Activated T-cell treated with anti-CD3 and anti-CD28 coated beads for 24 hours (primary cell): Measurements from ENCODE around the gene COL13A1.

Experiments
- DNase-seq: peaks from one replicate; pipeline ENCODE4 v3.0.0-alpha.2; 2020; ENCODE audit warnings: low read depth

The COL13A1 gene

DNA sequence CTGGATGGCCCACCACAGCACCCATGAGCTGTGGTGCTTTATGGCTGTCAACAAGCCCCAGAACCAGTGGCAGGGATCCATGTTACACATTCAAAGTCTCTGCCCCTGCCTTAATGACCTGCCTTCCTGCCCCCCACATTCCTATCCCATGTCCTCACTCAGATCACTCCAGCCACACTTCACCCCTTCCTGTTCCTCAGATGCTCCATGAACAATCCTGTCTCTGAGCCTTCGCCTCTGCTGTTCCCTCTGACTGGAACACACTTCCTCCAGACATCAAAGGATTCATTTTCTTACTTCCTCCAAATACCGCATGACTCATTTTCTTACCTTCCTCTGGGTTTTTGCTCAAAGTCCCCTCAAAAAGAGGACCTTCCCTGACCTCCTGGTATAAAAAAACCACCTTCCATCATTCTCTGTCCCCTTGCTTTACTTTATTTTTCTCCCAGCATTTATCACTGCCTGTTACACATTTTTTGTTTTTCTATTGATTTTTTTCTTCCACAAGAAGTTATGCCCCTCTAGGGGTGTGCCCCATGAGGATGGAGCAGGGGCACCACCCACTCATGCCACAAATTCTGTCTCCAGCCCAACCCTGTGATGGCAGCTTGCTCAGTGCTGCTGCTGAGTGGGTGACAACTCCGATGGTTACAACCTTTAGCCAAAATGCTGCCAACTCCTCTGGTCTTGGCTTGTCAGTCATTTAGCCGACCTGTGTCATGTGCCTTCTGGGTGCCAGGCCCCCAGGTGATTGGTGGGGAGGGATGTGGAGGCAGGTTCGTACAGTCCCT is 18.2 kb downstream of the COL13A1 start:
- DNase-seq = no peak

DNA sequence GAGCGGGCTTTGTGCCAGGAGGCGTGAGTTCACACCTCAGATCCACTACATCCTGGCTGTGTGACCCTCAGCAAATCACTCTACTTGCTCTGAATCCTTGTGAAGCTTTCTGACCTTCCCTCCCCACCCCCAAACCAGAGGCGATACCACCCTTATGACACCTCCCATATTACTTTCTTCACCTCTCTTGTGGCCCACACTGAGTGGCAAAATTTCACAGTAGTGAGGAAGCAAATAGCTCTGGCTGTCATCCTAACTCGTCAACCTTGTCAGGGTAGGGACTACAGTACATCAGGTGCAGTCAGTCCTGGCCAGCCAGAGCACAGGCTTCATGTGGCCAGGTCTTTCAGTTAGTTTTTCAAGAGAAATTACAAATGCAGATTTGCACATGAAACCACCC is 19.1 kb downstream of the COL13A1 start:
- no peak for DNase-seq

DNA sequence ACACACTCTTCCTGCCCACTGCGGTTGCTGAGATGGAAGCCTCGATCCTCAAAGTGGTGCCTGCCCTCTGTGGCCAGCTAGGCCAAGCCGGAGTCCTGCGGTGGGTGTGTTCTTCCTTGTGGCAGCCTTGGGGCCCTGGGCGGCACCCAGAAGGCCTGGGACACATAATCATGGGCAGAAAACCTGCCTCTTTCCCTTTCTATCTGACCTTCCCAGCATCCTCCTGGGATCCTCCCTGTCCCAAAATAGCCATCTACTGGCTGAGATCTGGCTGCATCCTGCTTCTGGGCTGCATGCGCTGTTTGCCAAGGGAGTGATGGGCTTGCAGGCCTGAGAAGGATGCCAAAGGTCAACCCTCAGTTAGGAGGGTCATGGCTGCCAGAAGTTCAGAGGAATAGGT is 23.9 kb downstream of the COL13A1 start:
- DNase-seq = no peak

DNA sequence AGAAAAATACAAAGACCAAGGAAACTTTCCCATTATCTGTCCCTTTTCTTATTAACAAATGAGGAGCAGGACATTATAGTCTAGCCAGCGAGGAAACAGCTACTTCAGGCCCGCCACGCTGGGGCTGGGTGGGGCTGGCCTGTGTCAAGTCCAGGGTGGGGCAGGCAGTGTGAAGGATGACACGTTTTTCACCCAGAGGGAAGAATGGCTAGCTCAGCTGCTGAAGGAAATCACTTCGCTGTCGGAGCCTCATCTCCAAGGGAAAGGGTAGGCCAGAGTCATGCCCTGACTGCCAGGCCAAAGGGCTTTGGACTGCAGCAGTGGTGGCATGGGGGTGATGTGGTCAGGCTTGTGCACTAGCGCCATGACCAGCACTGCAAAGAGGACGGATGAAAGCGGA is 24.4 kb downstream of the COL13A1 start:
- no peak for DNase-seq

DNA sequence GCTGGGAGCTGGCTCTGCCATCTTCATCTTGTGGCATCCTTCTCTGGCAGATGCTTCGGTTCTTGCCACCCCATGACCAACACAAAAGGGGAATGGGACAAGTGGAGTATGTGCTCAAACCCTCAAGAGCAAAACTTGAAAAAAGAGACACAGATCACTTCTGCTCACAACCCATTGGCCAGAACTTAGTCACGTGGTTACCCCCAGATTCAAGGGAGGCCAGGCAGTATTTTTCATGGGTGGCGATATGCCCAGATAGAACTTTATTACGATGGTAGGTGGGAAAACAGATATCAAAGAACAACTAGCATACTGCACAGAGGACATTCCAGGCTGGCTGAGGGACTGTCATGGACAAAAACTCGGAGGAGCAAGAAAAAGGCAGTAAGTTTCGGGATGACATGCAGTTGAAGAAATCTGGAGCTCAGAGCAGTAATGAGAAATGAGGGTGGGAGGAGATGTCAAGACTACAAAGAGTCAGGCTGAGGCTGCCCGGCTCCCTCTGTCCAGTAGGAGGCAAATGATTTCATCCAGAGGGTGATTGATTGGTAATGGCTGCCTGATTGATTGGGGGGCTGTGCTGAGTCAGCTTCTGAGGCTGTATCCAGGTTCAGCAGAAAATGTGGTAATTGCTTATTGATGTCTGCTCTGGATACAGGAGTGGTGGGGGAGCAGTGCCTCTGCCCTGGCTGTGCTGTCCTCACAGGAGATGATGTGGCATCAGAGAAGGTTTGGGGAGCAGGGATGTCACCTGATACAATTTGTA is 25.3 kb downstream of the COL13A1 start:
- DNase-seq = no peak

DNA sequence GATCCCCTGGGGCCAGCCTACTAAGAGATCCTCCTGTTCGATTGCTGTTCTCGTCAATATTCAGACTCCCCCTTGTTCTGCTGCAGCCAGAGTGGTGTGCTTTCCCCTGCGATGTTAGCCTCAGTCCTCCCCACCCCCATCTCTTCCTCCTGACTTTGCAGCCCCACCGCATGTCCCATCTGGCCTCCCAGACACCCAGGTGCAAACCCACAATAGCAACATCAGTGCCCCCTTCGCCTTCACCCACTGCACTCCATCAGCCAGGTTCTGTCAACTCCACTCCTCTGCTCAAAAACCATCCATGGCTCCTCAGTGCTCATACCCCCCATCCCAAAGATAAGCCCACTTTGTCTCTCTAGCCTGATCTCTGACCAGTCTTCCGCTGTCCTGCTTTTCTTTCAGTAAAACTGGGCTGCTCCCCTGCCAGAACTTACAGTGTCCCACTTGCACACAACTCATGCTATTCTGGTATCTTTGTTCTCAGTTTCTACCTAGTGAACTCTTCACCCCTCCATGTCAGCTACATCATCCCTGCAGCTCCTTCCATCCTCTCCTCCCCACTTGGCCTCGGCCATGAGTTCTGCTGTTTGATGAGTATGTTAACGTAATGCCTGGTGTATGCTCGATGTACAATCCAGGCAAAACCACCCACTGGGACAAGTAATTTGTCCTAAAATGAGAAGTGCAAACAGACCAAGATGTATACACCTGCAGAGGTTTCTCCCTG is 26.6 kb downstream of the COL13A1 start:
- DNase-seq = no peak

DNA sequence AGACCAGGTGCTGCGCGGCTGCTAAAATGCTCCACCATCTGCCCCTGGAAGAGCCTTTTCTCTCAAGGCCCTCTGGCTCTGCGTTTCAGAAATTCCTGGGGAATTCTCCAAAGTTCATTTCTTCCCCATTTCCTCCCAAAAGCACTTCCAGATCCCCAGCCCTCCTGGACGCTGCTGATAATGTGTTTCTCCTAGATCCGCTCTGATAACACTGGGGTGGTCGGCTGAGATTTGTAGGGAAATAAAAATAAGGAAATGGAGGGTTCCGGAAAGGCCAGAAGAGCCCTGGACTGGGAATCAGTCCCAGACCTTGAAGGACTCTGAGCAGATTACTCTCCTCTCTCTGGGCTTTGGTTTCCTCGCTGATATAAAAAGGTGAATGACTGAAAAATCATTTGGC is 28.1 kb downstream of the COL13A1 start:
- no peak for DNase-seq

DNA sequence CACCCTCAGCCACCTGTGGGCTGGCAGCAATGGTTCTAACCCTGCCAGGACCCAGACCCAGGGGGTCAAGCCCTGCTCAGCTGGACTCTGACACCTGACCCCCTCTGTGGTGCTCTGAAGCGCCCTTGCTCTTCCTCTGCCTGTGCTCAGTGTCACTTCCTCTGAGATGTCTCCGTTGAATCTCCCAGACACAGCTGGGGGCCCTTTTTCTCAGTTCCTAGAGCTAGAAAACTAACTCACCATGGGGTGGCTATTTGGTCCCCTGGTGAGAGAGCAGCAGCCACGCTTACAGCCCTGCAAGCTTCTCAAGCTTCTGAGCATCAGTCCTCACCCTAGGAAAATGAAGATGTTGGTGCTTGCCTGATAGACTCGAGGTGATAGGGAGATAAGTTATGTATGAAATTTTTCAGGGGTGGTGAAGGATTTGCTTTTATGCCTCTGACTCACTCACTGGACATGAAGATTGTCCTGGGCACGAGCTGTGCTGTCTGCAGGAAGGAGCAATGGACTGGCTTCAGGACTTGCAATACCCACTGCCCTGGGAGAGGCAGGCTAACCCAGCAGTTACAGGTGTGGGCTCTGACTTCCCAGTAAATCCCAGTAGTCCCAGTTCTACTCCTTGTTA is 29.6 kb downstream of the COL13A1 start:
- DNase-seq = no peak

DNA sequence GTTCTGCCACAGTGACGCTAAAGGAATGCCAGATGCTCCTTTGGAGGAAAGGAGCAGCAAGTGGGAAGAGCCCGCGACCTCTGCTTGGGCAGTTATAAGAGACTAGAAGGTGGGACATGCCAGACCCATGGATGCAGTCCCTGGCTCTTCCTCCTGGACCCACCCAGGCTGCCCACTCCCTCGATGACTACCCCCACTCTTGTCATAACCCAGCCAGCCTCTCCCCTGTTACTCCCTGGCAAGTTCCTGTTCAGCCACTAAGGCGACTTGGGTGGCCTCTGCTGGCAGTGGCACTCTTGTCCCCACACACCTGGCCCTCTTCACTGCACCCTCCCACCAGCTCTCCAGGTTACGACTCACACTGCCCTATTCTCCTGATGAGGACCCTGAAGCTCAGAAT is 33.5 kb downstream of the COL13A1 start:
- DNase-seq = no peak

DNA sequence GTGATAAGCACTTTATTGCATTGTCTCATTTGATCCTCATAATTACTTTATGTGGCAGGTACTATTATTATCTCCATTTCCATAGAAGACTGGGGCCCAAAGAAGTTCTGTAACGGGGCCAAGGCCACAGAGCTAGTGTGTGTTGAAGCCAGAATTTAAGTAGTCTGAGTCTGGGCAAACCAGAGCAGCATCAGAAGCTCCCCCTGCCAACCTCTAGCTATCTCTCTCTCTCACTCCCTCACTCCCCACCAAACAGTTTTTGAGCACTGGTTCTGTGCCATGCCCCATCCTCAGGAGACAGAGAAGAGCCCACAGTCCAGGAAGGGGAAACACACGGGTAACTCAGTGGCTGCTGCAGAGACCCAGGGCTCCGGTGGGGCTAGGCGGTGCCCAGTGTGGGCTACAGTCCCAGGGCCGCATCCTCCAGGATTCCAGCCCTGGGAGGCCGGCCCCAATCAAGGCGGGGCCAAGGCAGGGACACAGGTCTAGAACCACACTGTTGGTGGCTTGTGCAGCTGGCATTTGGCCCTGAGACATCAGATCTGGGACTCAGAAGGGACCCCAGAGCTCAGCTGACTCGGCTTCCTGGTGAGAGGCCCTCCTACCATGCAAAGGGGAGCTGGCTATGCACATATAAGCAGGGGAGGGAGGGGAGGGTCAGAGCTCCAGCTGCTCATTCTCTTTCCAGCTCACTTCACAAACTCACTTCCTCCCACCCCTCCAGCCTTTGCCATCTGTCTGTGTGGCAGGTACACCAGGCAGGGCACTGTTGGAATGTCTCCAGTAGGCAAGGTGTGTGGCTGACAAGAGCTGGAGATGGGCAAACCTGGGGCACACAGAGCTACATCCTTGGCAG is 34.4 kb downstream of the COL13A1 start:
- no peak for DNase-seq

DNA sequence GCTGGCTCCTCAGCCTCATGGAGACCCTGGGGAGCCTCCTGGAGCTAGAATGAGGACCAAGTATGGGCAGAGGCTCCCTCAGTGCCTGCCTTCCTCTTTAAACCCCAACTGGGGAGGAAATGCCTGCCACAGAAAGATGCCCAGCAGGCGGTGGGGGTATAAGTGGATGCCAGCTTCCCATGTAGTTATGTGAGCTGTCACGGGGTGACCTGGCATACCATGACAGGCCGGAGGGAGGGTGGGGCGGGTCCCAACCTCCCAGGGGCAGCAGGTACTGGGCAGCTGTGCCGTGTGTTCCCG is 35.0 kb downstream of the COL13A1 start:
- DNase-seq = no peak

DNA sequence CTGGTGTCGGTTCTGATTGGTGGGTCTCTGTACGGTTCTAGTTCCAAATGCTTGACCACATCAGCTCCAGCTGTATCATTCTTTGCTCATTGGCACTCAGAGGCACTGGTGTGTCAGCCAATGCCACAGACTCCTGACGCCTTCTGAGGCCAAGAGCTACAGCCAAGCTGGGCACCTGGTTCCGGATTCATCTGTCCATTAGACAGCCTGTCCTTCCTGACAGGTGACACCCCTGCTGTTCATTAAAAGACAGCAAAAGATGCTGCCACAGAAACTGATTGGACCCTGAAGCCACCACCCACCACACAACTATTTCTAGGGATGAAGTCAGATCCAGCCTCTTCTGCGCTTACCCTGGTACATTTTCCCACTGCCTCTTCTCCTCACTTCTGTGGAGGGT is 35.6 kb downstream of the COL13A1 start:
- no peak for DNase-seq

DNA sequence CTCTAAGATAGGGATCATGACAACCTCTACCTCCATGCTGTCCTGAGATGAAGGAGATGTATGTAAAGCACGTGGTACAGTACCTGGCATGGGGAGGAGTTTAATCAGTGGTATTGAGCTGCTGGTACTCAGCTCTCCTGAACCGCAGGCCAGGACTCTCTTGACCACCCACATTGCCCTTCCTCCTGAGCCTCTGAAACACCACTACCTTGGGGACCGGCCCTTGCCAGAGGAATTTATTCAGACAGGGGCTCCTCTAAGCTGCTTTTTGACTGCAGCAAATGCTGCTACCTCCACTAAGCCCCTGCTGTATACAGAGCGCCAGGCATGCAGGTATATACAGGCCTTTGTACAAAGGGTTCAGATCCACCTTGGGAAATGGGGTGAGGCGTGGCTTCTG is 36.7 kb downstream of the COL13A1 start:
- no peak for DNase-seq

DNA sequence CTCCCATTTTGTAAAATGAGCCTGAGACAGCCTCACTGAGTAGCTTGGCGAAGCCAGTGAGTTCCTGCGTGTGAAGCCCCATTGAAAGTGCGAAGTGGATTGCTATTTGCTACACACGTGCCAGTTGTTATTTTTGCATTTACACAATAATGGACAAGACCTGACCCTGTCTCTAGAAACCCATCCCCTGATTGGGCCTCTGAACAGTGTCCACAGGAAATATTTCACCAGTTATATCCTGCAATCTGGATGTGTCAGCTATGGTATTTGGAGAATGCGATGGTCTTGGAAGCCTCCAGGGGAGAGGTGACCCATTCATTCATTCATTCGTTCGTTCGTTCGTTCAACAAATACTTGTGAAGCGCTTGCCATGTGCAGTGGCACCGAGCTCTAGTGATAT is 37.1 kb downstream of the COL13A1 start:
- no peak for DNase-seq

DNA sequence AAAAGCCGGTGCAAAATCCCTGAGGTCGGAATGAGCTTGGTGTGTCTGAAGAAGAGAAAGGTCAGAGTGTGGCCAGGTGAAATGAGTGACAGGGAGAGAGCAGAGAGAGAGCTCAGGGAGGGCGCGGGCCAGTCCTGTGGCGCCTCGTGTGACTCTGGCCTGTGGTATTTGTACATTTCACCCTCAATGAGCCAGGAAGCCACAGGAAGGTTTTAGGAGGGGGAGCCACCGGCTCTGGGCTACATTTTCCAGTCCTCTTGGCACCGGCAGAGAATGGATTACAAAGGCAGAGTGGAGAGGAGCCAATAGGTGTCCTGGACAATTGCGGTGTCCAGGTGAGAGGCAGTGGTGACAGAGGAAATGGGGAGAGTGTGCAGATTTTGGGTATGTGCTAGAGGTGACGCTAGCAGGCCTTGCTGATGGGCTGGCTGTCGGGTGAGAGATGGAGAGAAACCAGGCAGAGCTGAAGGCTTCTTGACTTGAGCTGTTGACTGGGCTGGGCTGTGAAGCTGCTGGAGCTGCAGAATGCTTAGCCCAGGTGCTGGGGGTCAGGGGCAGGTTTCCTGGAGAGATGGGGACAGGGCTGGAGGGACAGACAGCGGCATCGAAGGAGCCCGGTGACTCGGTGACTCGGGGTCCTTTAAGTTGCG is 38.1 kb downstream of the COL13A1 start:
- DNase-seq = no peak

DNA sequence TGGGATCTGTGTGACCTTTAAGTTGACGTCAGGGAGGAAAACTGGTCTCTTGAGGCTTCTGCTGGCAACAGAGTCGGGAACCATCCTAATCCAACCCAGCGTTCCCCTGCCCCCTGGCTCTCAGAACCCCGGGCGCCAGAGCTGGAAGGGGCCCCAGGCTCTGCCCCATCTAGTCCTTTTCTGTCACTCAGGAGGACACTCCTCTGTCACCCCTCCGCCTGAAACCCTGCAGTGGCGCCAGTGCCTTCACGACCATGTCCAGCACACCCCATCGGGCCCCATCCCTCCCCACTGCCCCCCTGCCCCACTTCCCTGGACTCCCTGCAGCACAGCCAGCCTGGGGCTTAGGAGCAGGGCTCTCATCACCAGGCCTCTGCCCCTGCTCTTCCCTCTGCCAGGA is 39.1 kb downstream of the COL13A1 start:
- DNase-seq = no peak

DNA sequence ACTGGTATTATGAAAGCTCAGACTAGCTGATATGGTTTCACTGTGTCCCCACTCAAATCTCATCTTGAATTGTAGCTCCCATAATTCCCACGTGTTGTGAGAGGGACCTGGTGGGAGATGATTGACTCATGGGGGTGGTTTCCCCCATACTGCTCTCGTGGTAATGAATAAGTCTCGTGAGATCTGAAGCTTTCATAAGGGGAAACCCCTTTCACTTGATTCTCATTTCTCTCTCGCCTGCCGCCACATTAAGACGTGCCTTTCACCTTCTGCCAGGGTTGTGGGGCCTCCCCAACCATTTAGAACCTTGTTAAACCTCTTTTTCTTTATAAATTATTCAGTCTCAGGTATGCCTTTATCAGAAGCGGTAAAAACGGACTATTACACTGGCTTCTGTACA is 40.3 kb downstream of the COL13A1 start:
- no peak for DNase-seq

DNA sequence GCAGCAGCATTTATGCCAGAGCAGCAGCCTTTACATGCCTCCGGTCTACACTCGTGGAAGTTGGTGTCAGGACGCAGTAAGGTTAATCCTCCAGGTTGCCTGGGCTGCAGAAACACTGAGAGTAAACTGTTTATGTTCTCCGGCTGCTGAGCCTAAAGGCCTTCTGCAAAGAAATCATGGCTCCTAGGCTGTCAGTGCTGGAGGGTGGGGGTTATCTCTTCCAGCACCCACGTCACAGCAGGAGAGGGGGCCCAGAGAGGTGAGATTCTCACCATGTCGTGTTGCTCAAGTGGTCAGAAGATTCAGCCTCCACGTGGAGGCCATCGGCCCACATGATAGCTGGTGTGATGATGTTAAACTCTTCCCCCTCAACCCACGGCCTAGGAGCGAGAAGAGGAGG is 41.2 kb downstream of the COL13A1 start:
- DNase-seq = no peak

DNA sequence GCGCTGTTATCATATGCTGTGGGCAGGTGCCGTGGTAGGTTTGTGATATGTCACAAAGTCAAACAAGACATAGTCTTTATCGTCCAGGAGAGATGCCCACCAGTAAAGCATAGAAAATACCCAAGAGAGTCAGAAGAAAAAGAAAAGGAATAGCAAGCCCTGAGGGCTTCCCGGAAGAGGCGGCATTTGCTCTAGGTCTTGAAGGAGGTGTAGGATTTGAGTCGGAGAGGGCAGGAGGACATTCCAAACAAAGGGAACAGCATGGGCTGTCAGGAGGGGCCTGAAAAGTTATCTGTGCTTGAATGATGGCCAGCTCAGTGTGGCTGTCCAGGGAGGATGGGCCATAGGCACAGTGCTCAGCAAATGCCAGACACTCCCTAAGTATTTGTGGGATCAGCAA is 42.2 kb downstream of the COL13A1 start:
- DNase-seq = no peak

DNA sequence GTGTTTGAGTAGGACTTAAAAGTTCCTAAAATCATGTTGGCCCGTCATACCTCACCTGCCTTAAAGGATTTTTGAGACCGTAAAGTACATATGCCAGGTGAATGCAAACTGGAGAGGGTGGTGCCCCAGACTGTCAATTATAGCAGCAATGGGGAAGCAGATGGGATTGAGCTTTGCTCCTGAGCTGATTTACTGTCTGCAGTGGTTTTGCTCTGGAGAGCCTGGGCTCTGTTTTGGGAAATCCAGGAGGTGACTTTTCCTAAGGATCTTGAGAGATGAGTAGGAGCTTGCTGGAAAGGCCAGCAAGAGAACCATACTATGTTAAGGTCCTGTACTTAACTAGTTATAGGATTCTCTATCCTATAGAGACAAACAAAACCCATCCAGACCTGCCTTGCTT is 43.0 kb downstream of the COL13A1 start:
- no peak for DNase-seq

DNA sequence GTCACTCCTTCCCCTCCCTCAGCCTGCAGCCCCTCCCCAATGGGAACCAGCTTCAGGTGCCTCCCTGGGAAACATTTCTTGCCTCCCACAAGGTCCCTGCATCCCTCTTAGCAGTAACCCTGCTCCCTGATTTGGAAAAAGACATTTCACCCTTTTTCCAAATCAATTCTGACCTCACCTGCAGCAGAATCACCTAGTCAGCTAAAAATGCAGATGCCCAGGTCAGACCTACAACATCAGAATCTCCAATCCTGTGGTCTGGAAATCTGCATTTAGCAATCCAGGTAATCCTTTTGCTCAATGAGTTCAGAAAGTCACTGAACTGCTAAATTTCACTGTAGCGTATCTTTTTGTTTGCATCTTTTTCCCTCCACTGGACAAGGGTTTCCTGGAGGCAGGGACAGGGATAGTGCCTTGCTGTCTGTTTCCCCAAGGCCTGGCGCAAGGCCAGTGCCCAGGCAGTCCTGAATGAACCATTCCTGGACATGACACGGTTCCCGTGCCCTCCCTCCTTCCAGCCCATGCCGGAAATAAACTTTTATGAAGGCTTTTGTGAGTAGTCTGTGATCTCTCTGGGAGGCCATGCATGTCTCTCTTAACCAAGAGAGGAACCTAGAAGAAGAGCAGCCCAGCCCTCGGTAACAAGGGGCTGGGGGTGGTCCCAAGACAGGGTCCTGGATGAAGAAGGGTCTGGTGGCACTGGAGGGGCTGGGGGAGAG is 44.0 kb downstream of the COL13A1 start:
- DNase-seq = no peak
